ENCODE data around the gene VSTM2L.

VSTM2L gene

GRCh38 chr20:37859406-37860171 is 43.3 kb upstream of the VSTM2L start:
- Histone ChIP-seq H3K36me3 (ENCODE audit: insufficient read depth, low read length) (peaks cover 65% of the 10 kb centered on the region), H2AFZ (ENCODE audit: low read depth, low read length) (no peak overlapping the region), H3K27ac (ENCODE audit: low read length) (no peak overlapping the region), H3K4me3 (ENCODE audit: low read depth in 1 of 2, low read length in 2 of 2) (no peak overlapping the region), H3K79me2 (ENCODE audit: insufficient read depth, low read length) (no peaks in the 10 kb centered on the region), H3K9me3 (ENCODE audit: insufficient read depth, low read length, severe bottlenecking) (no peaks in the 10 kb centered on the region), H4K20me1 (ENCODE audit: insufficient read depth, low read length) (no peaks in the 10 kb centered on the region), H3K4me2 (ENCODE audit: insufficient read depth, low read length) (no peak overlapping the region), H3K4me1 (ENCODE audit: insufficient read depth, low read length) (no peaks in the 10 kb centered on the region), H3K9ac (ENCODE audit: low read depth, low read length) (no peak overlapping the region), H3K27me3 (ENCODE audit: insufficient read depth, low read length, poor library complexity) (no peaks in the 10 kb centered on the region)
- TF ChIP-seq EZH2 (IDR thresholded peaks at IDR 0.05; ENCODE audit: borderline replicate concordance, low read depth, low read length, severe bottlenecking) (no peak), CTCF (IDR thresholded peaks at IDR 0.05; ENCODE audit: borderline replicate concordance, extremely low read depth, low read length, poor library complexity, severe bottlenecking) (no peak)
- DNase-seq (no peak), ATAC-seq (ENCODE audit: insufficient read depth, low read depth) (no peak)

GRCh38 chr20:37863289-37863688 is 39.6 kb upstream of the VSTM2L start:
- Histone ChIP-seq H3K9ac (ENCODE audit: low read depth, low read length) (no peak overlapping the region), H4K20me1 (ENCODE audit: insufficient read depth, low read length) (no peaks in the 10 kb centered on the region), H3K79me2 (ENCODE audit: insufficient read depth, low read length) (no peaks in the 10 kb centered on the region), H3K27ac (ENCODE audit: low read length) (no peak overlapping the region), H3K36me3 (ENCODE audit: insufficient read depth, low read length) (peaks cover 71% of the 10 kb centered on the region), H2AFZ (ENCODE audit: low read depth, low read length) (no peak overlapping the region), H3K4me1 (ENCODE audit: insufficient read depth, low read length) (no peaks in the 10 kb centered on the region), H3K27me3 (ENCODE audit: insufficient read depth, low read length, poor library complexity) (no peaks in the 10 kb centered on the region), H3K4me3 (ENCODE audit: low read depth in 1 of 2, low read length in 2 of 2) (no peak overlapping the region), H3K9me3 (ENCODE audit: insufficient read depth, low read length, severe bottlenecking) (no peaks in the 10 kb centered on the region), H3K4me2 (ENCODE audit: insufficient read depth, low read length) (no peak overlapping the region)
- DNase-seq (no peak), ATAC-seq (ENCODE audit: insufficient read depth, low read depth) (no peak)
- TF ChIP-seq CTCF (IDR thresholded peaks at IDR 0.05; ENCODE audit: borderline replicate concordance, extremely low read depth, low read length, poor library complexity, severe bottlenecking) (no peak), EZH2 (IDR thresholded peaks at IDR 0.05; ENCODE audit: borderline replicate concordance, low read depth, low read length, severe bottlenecking) (no peak)

- ATAC-seq (ENCODE audit: insufficient read depth, low read depth) (no peak), DNase-seq (no peak)
- Histone ChIP-seq H3K79me2 (ENCODE audit: insufficient read depth, low read length) (no peaks in the 10 kb centered on the region), H4K20me1 (ENCODE audit: insufficient read depth, low read length) (no peaks in the 10 kb centered on the region), H3K4me2 (ENCODE audit: insufficient read depth, low read length) (no peak overlapping the region), H3K27ac (ENCODE audit: low read length) (no peak overlapping the region), H3K9ac (ENCODE audit: low read depth, low read length) (no peak overlapping the region), H2AFZ (ENCODE audit: low read depth, low read length) (no peak overlapping the region), H3K4me3 (ENCODE audit: low read depth in 1 of 2, low read length in 2 of 2) (no peak overlapping the region), H3K4me1 (ENCODE audit: insufficient read depth, low read length) (no peaks in the 10 kb centered on the region), H3K27me3 (ENCODE audit: insufficient read depth, low read length, poor library complexity) (no peaks in the 10 kb centered on the region), H3K36me3 (ENCODE audit: insufficient read depth, low read length) (peaks cover 77% of the 10 kb centered on the region), H3K9me3 (ENCODE audit: insufficient read depth, low read length, severe bottlenecking) (no peaks in the 10 kb centered on the region)
- no peak for TF ChIP-seq CTCF (IDR thresholded peaks at IDR 0.05; ENCODE audit: borderline replicate concordance, extremely low read depth, low read length, poor library complexity, severe bottlenecking)
- no peak for TF ChIP-seq EZH2 (IDR thresholded peaks at IDR 0.05; ENCODE audit: borderline replicate concordance, low read depth, low read length, severe bottlenecking)
These were observed 38.6 kb upstream of the VSTM2L start for GRCh38 chr20:37864298-37864697.

Data from DND-41 (cell line).